ENCODE results near the gene LEKR1.

LEKR1 gene

DNA sequence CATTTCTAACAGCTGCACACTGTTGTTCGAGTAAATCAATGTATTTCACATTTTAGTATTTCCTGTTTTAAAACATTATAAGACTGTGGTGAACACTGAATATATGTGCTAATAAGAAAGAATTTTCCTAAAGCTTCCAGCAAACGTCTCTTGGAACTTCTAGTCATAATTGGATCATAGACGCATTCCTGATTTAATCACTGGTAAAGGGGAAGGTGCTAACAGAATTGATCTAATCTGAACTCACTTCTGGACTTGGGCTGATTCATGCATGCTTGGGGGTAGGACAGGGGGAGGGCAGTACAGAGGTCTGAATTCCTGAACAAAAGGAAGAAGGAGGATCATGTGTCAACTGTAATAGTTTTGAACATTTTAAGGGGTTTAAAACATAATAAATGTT lies 7.3 kb upstream of the LEKR1 start:
- H3K36me3 ChIP-seq (ENCODE audit: control insufficient read depth in 2 of 2, insufficient read depth in 1 of 2, low read length in 2 of 2), result no peaks in the 10 kb centered on the region
- no peak overlapping the region for H3K4me3 ChIP-seq (ENCODE audit: low read depth, low read length)
- H3K27ac ChIP-seq (ENCODE audit: extremely low read depth, low read depth, low read length), result no peak overlapping the region
- no peaks in the 10 kb centered on the region for H3K9me3 ChIP-seq (ENCODE audit: control insufficient read depth, insufficient read depth, low read depth, low read length)
- CTCF ChIA-PET, result interaction anchor here (0.6 to 0.9 kb wide), 2 partner anchors 92 to 257 kb away, joined by 3 read pairs; no protein-coding TSS in a partner anchor
- POLR2A ChIA-PET, result no interaction called here
- no peaks in the 10 kb centered on the region for H3K4me1 ChIP-seq (ENCODE audit: control insufficient read depth, insufficient read depth, low read length)
- peak; percentile 36; the same call in 1 of the 2 replicates for TF ChIP-seq SP7 (tag by site-specific recombination; IDR thresholded peaks at IDR 0.05)
- 0 out of 2 replicates have a peak, but pooled peaks have one; percentile 28 for TF ChIP-seq INSM2 (tag by site-specific recombination; IDR thresholded peaks at IDR 0.05)
- 0 out of 2 replicates have a peak, but pooled peaks have one; percentile 21 for TF ChIP-seq IKZF3 (tag by site-specific recombination; IDR thresholded peaks at IDR 0.05)
- TF ChIP-seq HIC1 (tag by site-specific recombination; IDR thresholded peaks at IDR 0.05), result 0 out of 2 replicates have a peak, but pooled peaks have one; percentile 23
- TF ChIP-seq ZBTB17 (tag by site-specific recombination; IDR thresholded peaks at IDR 0.05), result peak; percentile 31; the same call in 1 of the 2 replicates
- TF ChIP-seq ZNF596 (tag by site-specific recombination; IDR thresholded peaks at IDR 0.05), result no peak
- TF ChIP-seq PRDM10 (tag by site-specific recombination; IDR thresholded peaks at IDR 0.05), result peak; percentile 36; the same call in 1 of the 2 replicates
- TF ChIP-seq ZNF585B (tag by site-specific recombination; IDR thresholded peaks at IDR 0.05), result no peak
- TF ChIP-seq, protein P1, sequence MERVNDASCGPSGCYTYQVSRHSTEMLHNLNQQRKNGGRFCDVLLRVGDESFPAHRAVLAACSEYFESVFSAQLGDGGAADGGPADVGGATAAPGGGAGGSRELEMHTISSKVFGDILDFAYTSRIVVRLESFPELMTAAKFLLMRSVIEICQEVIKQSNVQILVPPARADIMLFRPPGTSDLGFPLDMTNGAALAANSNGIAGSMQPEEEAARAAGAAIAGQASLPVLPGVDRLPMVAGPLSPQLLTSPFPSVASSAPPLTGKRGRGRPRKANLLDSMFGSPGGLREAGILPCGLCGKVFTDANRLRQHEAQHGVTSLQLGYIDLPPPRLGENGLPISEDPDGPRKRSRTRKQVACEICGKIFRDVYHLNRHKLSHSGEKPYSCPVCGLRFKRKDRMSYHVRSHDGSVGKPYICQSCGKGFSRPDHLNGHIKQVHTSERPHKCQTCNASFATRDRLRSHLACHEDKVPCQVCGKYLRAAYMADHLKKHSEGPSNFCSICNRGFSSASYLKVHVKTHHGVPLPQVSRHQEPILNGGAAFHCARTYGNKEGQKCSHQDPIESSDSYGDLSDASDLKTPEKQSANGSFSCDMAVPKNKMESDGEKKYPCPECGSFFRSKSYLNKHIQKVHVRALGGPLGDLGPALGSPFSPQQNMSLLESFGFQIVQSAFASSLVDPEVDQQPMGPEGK (tag by site-specific recombination; IDR thresholded peaks at IDR 0.05), result peak; percentile 51

GRCh38 chr3:156819842-156820691 lies 6.1 kb upstream of the LEKR1 start:
- CTCF ChIA-PET, result interaction anchor here (0.6 to 1.7 kb wide), 4 partner anchors 17 to 285 kb away, joined by 3 to 6 read pairs (median 4); no protein-coding TSS in a partner anchor
- no peaks in the 10 kb centered on the region for H3K36me3 ChIP-seq (ENCODE audit: control insufficient read depth in 2 of 2, insufficient read depth in 1 of 2, low read length in 2 of 2)
- no peak overlapping the region for H3K4me3 ChIP-seq (ENCODE audit: low read depth, low read length)
- no peaks in the 10 kb centered on the region for H3K9me3 ChIP-seq (ENCODE audit: control insufficient read depth, insufficient read depth, low read depth, low read length)
- H3K27ac ChIP-seq (ENCODE audit: extremely low read depth, low read depth, low read length), result no peak overlapping the region
- POLR2A ChIA-PET, result no interaction called here
- TF ChIP-seq ZNF488 (tag by site-specific recombination; IDR thresholded peaks at IDR 0.05) (no peak), ZNF571 (tag by site-specific recombination; IDR thresholded peaks at IDR 0.05) (no peak), ZFHX2 (tag by site-specific recombination; conservative IDR thresholded peaks at IDR 0.05) (peak; percentile 41), OSR2 (tag by site-specific recombination; IDR thresholded peaks at IDR 0.05) (peak; percentile 27; the same call in 1 of the 2 replicates), ZNF394 (tag by site-specific recombination; IDR thresholded peaks at IDR 0.05; ENCODE audit: borderline replicate concordance) (peak; percentile 53; the same call in 1 of the 2 replicates), BCL11B (tag by site-specific recombination; IDR thresholded peaks at IDR 0.05; ENCODE audit: low read depth) (no peak), ZNF121 (tag by site-specific recombination; IDR thresholded peaks at IDR 0.05) (peak; percentile 66)
- no peaks in the 10 kb centered on the region for H3K4me1 ChIP-seq (ENCODE audit: control insufficient read depth, insufficient read depth, low read length)
